GM12878 (cell line): ENCODE results near the gene POLR1G. TPM values are rescaled to one million over a fixed set of nuclear protein-coding genes. Genes with fewer than 3 reads are reported as not detected.

Source experiments
- BRCA1 ChIP-seq: IDR thresholded peaks from 2 replicates; pipeline ENCODE4 v1.6.1; 2011; ENCODE audit warnings: low read depth, low read length, improper control_type of control experiment
- CBFB ChIP-seq: IDR thresholded peaks from 2 replicates; pipeline ENCODE4 v1.6.1; 2016; ENCODE audit warnings: antibody characterized with exemption, low read depth
- CHD1 ChIP-seq: IDR thresholded peaks from 2 replicates; pipeline ENCODE4 v1.6.1; 2012; ENCODE audit warnings: low read depth, low read length, improper control_type of control experiment
- EED ChIP-seq: sonication (generic); IDR thresholded peaks from 2 replicates; pipeline ENCODE4 v1.6.1; 2016; ENCODE audit warnings: antibody characterized with exemption, low read depth
- EP300 ChIP-seq, 2 experiments: fragments of 150-350 bp in 1 of 2; IDR thresholded peaks; 2 replicates each; pipeline ENCODE4 v1.6.1; 2011 to 2012; ENCODE audit warnings: low read depth in 2 of 2, low read length in 2 of 2, borderline replicate concordance in 1 of 2, improper control_type of control experiment in 1 of 2, inconsistent platforms in 1 of 2; ENCODE audit not compliant: control insufficient read depth in 1 of 2
- IRF5 ChIP-seq: fragments of 450-650 bp; IDR thresholded peaks from 2 replicates; pipeline ENCODE4 v1.6.1; 2017; ENCODE audit warnings: borderline replicate concordance
- MLLT1 ChIP-seq: fragments of 450-650 bp; IDR thresholded peaks from 2 replicates; pipeline ENCODE4 v1.6.1; 2016; ENCODE audit warnings: mild to moderate bottlenecking
- NBN ChIP-seq: fragments of 450-650 bp; IDR thresholded peaks from 2 replicates; pipeline ENCODE4 v1.6.1; 2016
- POLR2A ChIP-seq: IDR thresholded peaks from 2 replicates; pipeline ENCODE4 v1.6.1; 2011; ENCODE audit warnings: low read depth, mild to moderate bottlenecking, low read length
- POLR2AphosphoS2 ChIP-seq: IDR thresholded peaks from 2 replicates; pipeline ENCODE4 v1.6.1; 2011; ENCODE audit warnings: low read depth, mild to moderate bottlenecking, low read length, improper control_type of control experiment, moderate library complexity
- RCOR1 ChIP-seq: conservative IDR thresholded peaks from 2 replicates; pipeline ENCODE4 v1.6.1; 2012; ENCODE audit warnings: low read depth, low read length, improper control_type of control experiment
- REST ChIP-seq: IDR thresholded peaks from 2 replicates; pipeline ENCODE4 v1.6.1; 2012; ENCODE audit warnings: mild to moderate bottlenecking, low read depth, low read length
- SP1 ChIP-seq: IDR thresholded peaks from one replicate; pipeline ENCODE4 v1.6.1; 2011; ENCODE audit warnings: low read depth, low read length
- TCF7 ChIP-seq: IDR thresholded peaks from 2 replicates; pipeline ENCODE4 v1.6.1; 2014; ENCODE audit warnings: antibody characterized with exemption, borderline replicate concordance
- ZBTB4 ChIP-seq: fragments of 450-650 bp; formaldehyde crosslinking; IDR thresholded peaks from 2 replicates; pipeline ENCODE4 v1.4.0; 2022; ENCODE audit warnings: mild to moderate bottlenecking, moderate library complexity
- ZNF687 ChIP-seq: fragments of 450-650 bp; IDR thresholded peaks from 2 replicates; pipeline ENCODE4 v1.6.1; 2017; ENCODE audit warnings: mild to moderate bottlenecking, moderate library complexity
- polyA plus RNA-seq, 11 experiments: library from polyadenylated mRNA; depleted of rRNA in 4 of 11; unstranded in 6 of 11; stranded (reverse) in 5 of 11; fragments of >200 nt; fragmentation: Nextera tagmentation in 4 of 11; fragmentation: Illumina TruSeq in 1 of 11; extraction: Ambion mirVana in 4 of 11; extraction: Trizol in 1 of 11; gene quantifications; 1 replicate in 1 of 11; 2 replicates in 10 of 11; pipeline versions ENCODE4 v1.2.1 to v1.2.3, GENCODE V29; 2011 to 2016; ENCODE audit warnings: inconsistent platforms in 2 of 11, missing spikeins in 2 of 11, low read depth in 1 of 11
- total RNA-seq, 4 experiments: library from RNA; depleted of rRNA in 3 of 4; stranded (reverse); fragments of >200 nt in 3 of 4; fragmentation: Illumina TruSeq in 1 of 4; extraction: Trizol in 1 of 4; gene quantifications; 2 replicates each; pipeline versions ENCODE4 v1.2.1 to v1.2.3, GENCODE V29; 2013 to 2021

The POLR1G gene
- total and polyA plus RNA-seq, 10 of the 15 experiments (the other 5 are each of a cell fraction or from before 2014, with no cell fraction given): 2.0 to 30.9 (median 20.5) TPM

GRCh38 chr19:45423589-45424190, 17.2 kb downstream of the POLR1G start, which contains the start of gene ERCC1 (continued):
- TF ChIP-seq ZBTB4 (CRISPR knock-in tag): no peak
- no peak for TF ChIP-seq IRF5
- no peak for TF ChIP-seq EED
- peak; percentile 84 for TF ChIP-seq NBN
- TF ChIP-seq POLR2A: peak; percentile 93
- TF ChIP-seq TCF7: no peak
- no peak for TF ChIP-seq REST
- 0 out of 2 replicates have a peak, but pooled peaks have one; percentile 47 for TF ChIP-seq MLLT1
- peak; percentile 72 for TF ChIP-seq SP1
- 0 out of 2 replicates have a peak, but pooled peaks have one; percentile 62 for TF ChIP-seq CHD1
- no peak for TF ChIP-seq EP300 (IDR thresholded peaks at IDR 0.05; ENCODE audit: borderline replicate concordance in 1 of 2, control insufficient read depth in 1 of 2, low read depth in 2 of 2, low read length in 2 of 2)
- TF ChIP-seq RCOR1: no peak
- TF ChIP-seq CBFB: peak; percentile 71; the same call in 1 of the 2 replicates
- peak; percentile 49 for TF ChIP-seq ZNF687
- no peak for TF ChIP-seq BRCA1
- 0 out of 2 replicates have a peak, but pooled peaks have one; percentile 28 for TF ChIP-seq POLR2AphosphoS2
